Kidney epithelial cell (primary cell): ENCODE measurements around the gene CFAP119. TPM values are rescaled to one million over a fixed set of nuclear protein-coding genes. Genes with fewer than 3 reads are reported as not detected.
"Not testable (repeated sequence)": the region's sequence is repeated elsewhere in the genome, so short reads cannot be mapped to it uniquely, and the experiment has no call there.

Experiments
- DNase-seq: peaks from one replicate; pipeline ENCODE4 v3.0.0-alpha.2; 2010; ENCODE audit warnings: low read depth
- H3K27me3 ChIP-seq: 2 replicates; pipeline ENCODE4 v1.6.0; 2011; ENCODE audit warnings: low read length; ENCODE audit not compliant: control insufficient read depth, insufficient read depth
- H3K36me3 ChIP-seq: 2 replicates; pipeline ENCODE4 v1.5.1; 2011; ENCODE audit warnings: low read length; ENCODE audit not compliant: control insufficient read depth, insufficient read depth
- H3K4me3 ChIP-seq: 2 replicates; pipeline ENCODE4 v1.5.1; 2011; ENCODE audit warnings: low read depth, mild to moderate bottlenecking, control low read depth, low read length
- CTCF ChIP-seq: IDR thresholded peaks from 2 replicates; pipeline ENCODE4 v1.5.1; 2011; ENCODE audit warnings: mild to moderate bottlenecking, moderate library complexity, low read length, control low read depth, inconsistent platforms; ENCODE audit not compliant: insufficient read depth, poor library complexity, severe bottlenecking
- total RNA-seq: library from RNA; depleted of rRNA; stranded (reverse); fragments of >200 nt; gene quantifications from 2 replicates; pipeline ENCODE4 v1.2.3, GENCODE V29; 2015

Gene CFAP119
- 1.6 and 5.7 TPM in 2 replicates for total RNA-seq

DNA sequence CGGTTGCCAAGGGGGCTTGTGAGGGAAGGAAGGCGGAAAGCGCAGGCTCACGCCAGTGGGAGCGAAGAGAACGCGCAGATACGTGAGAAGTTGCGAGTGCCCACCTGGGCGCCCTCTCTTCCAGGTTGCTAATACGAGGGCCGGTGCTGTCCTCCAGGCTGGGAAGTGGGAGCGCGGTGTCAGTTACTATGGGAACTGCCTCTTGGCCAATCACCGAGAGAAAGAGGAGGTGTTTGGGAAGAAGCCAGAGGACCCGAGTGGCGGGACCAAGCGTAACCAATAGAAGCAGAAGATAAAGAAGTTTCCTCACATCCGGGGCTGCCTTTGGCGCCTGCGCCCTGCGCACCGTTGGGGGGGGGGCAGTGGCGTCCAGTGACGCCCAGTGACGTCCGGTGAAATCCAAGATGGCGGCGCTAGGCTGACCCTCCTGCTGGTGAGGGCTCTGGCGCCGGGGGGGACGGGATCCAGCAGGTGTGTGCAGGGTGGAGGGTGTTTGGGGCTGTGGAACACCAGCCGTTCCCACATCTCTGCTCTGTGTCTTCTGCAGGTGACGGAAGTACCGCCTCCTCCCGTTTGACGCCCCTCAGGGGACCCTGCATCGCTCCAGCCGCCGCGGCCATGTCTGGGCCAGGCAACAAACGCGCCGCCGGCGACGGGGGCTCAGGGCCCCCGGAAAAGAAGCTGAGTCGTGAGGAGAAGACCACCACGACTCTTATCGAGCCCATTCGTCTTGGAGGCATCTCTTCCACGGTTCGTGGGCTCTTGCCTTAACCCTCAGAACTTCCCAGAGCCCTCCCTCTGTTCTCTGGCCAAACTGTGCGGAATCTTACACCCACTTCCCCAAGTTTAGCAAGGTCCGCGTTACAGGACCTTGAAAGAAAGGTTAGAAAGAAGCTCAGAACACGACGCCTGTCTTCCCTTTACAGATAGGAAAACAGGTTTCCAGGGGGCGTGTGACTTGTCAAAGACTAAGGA lies at the start of gene CFAP119, which contains the start of gene RNF40:
TSS of gene CFAP119 (minus strand) at position 135 of the 975 bp plus-strand sequence. CDS start 314 bp downstream, outside the sequence.
TSS of gene RNF40 (plus strand) at position 395 of the 975 bp plus-strand sequence. CDS start at position 619, 224 bp downstream.
- H3K36me3 ChIP-seq: peaks cover 9% of the 10 kb centered on the region
- TF ChIP-seq CTCF: no peak
- H3K4me3 ChIP-seq: peak within 1 kb of the TSS; percentile 82
- peak; percentile 96 for DNase-seq
- H3K27me3 ChIP-seq: no peaks in the 10 kb centered on the region

GRCh38 chr16:30809675-30810074 lies 47.8 kb upstream of the CFAP119 start:
- H3K4me3 ChIP-seq, H3K27me3 ChIP-seq, H3K36me3 ChIP-seq, DNase-seq: not testable (repeated sequence)

DNA sequence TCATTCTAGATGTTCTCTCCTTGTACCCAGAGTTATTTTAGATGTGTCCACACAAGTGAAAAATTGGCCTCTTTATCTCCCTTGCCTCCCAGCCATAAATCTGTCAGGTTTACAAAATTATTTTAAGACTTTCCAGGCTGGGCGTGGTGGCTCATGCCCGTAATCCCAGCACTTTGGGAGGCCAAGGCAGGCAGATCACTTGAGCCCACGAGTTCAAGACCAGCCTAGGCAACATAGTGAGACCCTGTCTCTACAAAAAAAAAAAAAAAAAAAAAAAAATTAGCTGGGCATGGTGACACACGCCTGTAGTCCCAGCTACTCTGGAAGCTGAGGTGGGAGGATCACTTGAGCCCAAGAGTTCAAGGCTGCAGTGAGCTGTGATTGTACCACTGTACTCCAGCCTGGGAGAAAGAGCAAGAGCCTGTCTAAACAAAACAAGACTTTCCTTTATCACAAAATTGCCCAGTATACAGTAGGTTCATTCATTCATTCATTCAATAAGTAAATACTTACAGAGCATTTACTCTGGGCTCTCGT lies 47.1 kb upstream of the CFAP119 start:
- not testable (repeated sequence) for H3K27me3 ChIP-seq, H3K4me3 ChIP-seq, H3K36me3 ChIP-seq, DNase-seq

GRCh38 chr16:30808146-30808545 lies 46.3 kb upstream of the CFAP119 start:
- no peak for DNase-seq
- Histone ChIP-seq H3K27me3 (no peaks in the 10 kb centered on the region), H3K4me3 (no peak overlapping the region), H3K36me3 (no peaks in the 10 kb centered on the region)
- TF ChIP-seq CTCF: no peak

DNA sequence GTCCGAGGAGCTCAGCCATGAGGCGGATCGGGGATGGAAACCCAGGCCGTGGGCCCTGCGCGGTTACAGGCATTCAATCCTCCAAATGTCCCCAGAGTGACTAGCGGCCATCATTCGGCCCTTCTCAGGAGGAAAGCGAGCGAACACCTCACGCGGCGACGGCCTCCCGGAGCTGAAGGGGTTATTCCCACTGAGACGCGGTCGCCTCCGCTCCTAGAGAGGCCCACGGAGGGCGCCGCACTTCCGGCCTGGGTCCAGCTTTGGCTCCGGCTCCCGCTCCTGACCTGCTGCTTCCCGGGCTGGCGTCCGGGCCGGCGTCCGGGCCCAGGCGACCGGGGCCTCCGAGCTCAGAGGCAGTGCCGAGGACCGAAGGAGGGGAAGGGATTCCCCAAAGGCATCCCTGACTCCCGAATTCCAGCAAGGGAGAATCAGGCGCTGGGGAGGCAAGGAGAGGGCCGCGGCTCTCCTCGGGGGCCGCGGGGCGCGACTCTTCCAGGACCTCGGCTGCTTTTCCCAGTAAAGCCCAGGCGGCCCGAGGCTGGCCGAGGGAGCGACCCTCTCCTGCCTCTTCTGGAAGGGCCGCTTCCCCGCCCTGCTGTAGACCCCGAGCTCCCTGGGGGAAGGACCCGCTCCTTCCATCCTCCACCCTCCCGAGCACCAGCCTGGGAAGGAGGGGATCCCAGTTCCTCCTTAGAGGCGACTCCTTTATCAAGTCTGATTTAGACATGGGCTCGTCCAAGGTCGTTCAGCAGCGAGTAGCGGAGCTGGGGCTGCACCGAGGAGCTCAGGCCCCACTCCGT lies 43.7 kb upstream of the CFAP119 start:
- Histone ChIP-seq H3K36me3 (no peaks in the 10 kb centered on the region), H3K4me3 (peak overlapping the region; percentile 69), H3K27me3 (no peaks in the 10 kb centered on the region)
- no peak for TF ChIP-seq CTCF
- peak; percentile 25 for DNase-seq

GRCh38 chr16:30805056-30805369 lies 43.2 kb upstream of the CFAP119 start:
- no peak for DNase-seq
- no peak for TF ChIP-seq CTCF
- Histone ChIP-seq H3K4me3 (peak overlapping the region; percentile 69), H3K27me3 (no peaks in the 10 kb centered on the region), H3K36me3 (no peaks in the 10 kb centered on the region)
